HL-60 (cell line): ENCODE data around the gene DENND6B.

Source experiments
- DNase-seq, 2 experiments: peaks; one replicate each; pipeline ENCODE4 v3.0.0-alpha.2; 2010 to 2020; ENCODE audit warnings: low read depth in 1 of 2, low spot score in 1 of 2
- H3K27ac ChIP-seq: fragments of 250-450 bp; sonication (Bioruptor Pico); replicated peaks from 2 replicates; pipeline ENCODE4 v1.5.1; 2020; ENCODE audit warnings: mild to moderate bottlenecking, moderate library complexity
- H3K27me3 ChIP-seq: fragments of 250-450 bp; sonication (Bioruptor Pico); 2 replicates; pipeline ENCODE4 v1.5.1; 2021; ENCODE audit warnings: mild to moderate bottlenecking, moderate library complexity; ENCODE audit not compliant: insufficient read depth, poor library complexity, severe bottlenecking
- H3K4me3 ChIP-seq: replicated peaks from 2 replicates; pipeline ENCODE4 v1.5.1; 2011; ENCODE audit warnings: mild to moderate bottlenecking, control low read depth, low read length; ENCODE audit not compliant: insufficient read depth
- GABPA ChIP-seq: IDR thresholded peaks from 2 replicates; pipeline ENCODE4 v1.6.1; 2012; ENCODE audit warnings: low read depth
- POLR2AphosphoS5 ChIP-seq: IDR thresholded peaks from 2 replicates; pipeline ENCODE4 v1.6.1; 2012; ENCODE audit warnings: low read depth
- SPI1 ChIP-seq: IDR thresholded peaks from 2 replicates; pipeline ENCODE4 v1.6.1; 2012; ENCODE audit warnings: low read depth, mild to moderate bottlenecking, borderline replicate concordance
- TF ChIP-seq, protein P1 (sequence below): IDR thresholded peaks from one replicate; pipeline ENCODE4 v1.5.1; 2011; ENCODE audit warnings: low read length, control low read depth, inconsistent platforms; ENCODE audit not compliant: insufficient read depth
- TF ChIP-seq, protein P2 (sequence below): IDR thresholded peaks from 2 replicates; pipeline ENCODE4 v1.6.1; 2012; ENCODE audit warnings: low read depth; ENCODE audit not compliant: insufficient replicate concordance

DENND6B gene

DNA sequence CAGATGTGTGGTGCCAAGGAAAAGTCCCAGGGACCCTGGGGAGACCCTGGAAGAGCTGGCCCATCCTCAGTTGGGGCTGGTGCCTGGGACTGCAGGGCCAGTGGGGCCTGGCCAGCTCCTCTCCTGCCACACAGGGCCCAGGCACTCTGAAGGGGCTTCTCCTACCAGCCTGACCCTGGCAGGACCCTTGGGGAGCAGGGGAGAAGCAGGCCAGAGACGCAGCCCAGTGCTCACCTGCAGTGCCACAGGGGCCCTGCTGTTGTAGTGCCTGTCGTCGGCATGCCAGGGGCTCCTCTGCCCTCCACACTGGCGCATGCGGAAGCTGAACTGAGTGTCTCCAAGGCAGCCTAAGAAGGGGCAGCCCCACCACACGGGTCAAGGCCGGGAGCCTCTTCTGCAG lies 9.1 kb downstream of the DENND6B start:
- DNase-seq: no peak
- no peaks in the 10 kb centered on the region for H3K27me3 ChIP-seq
- TF ChIP-seq, protein P1, sequence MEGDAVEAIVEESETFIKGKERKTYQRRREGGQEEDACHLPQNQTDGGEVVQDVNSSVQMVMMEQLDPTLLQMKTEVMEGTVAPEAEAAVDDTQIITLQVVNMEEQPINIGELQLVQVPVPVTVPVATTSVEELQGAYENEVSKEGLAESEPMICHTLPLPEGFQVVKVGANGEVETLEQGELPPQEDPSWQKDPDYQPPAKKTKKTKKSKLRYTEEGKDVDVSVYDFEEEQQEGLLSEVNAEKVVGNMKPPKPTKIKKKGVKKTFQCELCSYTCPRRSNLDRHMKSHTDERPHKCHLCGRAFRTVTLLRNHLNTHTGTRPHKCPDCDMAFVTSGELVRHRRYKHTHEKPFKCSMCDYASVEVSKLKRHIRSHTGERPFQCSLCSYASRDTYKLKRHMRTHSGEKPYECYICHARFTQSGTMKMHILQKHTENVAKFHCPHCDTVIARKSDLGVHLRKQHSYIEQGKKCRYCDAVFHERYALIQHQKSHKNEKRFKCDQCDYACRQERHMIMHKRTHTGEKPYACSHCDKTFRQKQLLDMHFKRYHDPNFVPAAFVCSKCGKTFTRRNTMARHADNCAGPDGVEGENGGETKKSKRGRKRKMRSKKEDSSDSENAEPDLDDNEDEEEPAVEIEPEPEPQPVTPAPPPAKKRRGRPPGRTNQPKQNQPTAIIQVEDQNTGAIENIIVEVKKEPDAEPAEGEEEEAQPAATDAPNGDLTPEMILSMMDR: no peak
- TF ChIP-seq POLR2AphosphoS5 (no peak), GABPA (no peak), SPI1 (no peak)
- TF ChIP-seq, protein P2, sequence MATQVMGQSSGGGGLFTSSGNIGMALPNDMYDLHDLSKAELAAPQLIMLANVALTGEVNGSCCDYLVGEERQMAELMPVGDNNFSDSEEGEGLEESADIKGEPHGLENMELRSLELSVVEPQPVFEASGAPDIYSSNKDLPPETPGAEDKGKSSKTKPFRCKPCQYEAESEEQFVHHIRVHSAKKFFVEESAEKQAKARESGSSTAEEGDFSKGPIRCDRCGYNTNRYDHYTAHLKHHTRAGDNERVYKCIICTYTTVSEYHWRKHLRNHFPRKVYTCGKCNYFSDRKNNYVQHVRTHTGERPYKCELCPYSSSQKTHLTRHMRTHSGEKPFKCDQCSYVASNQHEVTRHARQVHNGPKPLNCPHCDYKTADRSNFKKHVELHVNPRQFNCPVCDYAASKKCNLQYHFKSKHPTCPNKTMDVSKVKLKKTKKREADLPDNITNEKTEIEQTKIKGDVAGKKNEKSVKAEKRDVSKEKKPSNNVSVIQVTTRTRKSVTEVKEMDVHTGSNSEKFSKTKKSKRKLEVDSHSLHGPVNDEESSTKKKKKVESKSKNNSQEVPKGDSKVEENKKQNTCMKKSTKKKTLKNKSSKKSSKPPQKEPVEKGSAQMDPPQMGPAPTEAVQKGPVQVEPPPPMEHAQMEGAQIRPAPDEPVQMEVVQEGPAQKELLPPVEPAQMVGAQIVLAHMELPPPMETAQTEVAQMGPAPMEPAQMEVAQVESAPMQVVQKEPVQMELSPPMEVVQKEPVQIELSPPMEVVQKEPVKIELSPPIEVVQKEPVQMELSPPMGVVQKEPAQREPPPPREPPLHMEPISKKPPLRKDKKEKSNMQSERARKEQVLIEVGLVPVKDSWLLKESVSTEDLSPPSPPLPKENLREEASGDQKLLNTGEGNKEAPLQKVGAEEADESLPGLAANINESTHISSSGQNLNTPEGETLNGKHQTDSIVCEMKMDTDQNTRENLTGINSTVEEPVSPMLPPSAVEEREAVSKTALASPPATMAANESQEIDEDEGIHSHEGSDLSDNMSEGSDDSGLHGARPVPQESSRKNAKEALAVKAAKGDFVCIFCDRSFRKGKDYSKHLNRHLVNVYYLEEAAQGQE: no peak
- H3K4me3 ChIP-seq: no peak overlapping the region
- no peak overlapping the region for H3K27ac ChIP-seq

DNA sequence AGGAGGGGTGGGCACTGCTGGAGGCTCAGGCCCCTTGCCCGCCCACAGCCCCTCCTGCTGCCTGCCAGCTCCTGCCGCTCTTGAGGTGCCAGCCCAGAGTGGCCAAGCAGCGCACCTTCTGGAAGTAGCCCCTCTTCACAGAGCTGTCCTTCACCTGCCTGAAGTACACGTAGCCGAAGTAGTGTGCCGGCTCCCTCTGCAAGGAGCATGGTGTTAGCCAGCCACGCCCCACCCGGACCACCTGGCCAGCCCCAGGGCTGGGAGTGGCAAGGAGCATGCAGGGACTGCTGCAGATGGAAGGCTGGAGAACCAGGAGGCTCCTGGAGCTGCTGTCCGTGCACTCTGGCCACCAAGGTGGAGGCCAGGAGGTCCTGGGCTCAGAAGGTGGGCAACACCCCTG lies 9.6 kb downstream of the DENND6B start:
- Histone ChIP-seq H3K27ac (no peak overlapping the region), H3K4me3 (no peak overlapping the region), H3K27me3 (no peaks in the 10 kb centered on the region)
- TF ChIP-seq, protein P2: no peak
- TF ChIP-seq, protein P1: no peak
- TF ChIP-seq GABPA (no peak), SPI1 (no peak), POLR2AphosphoS5 (no peak)
- no peak for DNase-seq

DNA sequence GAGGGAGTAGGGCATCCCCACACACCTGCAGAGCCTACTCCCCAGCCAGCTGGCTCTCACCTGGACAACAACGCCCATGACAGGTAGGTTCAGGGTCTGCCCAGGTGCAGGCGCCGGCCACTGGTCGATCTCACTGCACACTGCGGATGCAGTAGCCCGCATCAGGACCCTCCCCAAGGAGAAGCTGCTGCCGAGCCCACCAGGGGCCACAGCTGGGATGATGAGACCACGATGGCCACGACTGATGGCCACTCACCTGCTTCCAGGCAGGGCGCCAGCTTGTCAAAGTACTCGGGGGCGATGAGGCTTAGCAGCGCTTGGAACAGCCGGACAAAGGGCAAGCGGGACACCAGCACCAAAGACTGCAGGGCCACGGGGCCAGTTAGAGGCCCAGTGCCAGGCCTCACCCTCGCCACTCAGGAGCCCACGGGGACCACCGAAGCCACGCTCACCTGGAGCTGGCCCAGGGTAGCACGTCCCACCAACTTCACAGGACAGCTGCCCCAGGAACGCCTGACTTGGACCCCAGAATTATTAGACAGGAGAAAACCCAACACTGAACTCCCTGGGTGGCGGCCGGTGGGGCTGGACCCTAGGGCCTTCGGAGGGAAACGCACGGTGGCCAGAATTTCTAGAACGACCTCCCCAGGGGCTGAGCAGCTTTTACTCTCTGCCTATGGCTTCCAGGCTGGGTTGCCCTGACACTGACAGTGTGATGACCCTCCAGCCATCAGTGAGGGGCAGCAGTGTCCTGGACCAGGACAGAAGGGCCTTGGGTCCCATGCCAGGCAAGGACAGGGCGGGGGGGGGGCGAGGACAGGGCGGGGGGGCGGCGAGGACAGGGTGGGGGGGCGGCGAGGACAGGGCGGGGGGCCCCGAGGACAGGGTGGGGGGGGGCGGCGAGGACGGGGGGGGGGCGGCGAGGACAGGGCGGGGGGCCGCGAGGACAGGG lies 10.4 kb downstream of the DENND6B start:
- no peak for TF ChIP-seq GABPA
- no peak for TF ChIP-seq POLR2AphosphoS5
- TF ChIP-seq SPI1: no peak
- TF ChIP-seq, protein P1: no peak
- TF ChIP-seq, protein P2: no peak
- H3K27me3 ChIP-seq: no peaks in the 10 kb centered on the region
- no peak for DNase-seq
- no peak overlapping the region for H3K27ac ChIP-seq
- H3K4me3 ChIP-seq: no peak overlapping the region
